Measurements from ENCODE around the gene CACNA1H.

The CACNA1H gene

GRCh38 chr16:1216296-1216619 lies 63.4 kb downstream of the CACNA1H start:
- no peak for TF ChIP-seq CTCF (IDR thresholded peaks at IDR 0.05; ENCODE audit: low read depth, low read length, missing control alignments)
- DNase-seq (ENCODE audit: low read depth): no peak
- H3K4me3 ChIP-seq (ENCODE audit: low read depth, low read length): no peak overlapping the region

GRCh38 chr16:1216681-1217400 lies 63.9 kb downstream of the CACNA1H start:
- TF ChIP-seq CTCF (IDR thresholded peaks at IDR 0.05; ENCODE audit: low read depth, low read length, missing control alignments): no peak
- DNase-seq (ENCODE audit: low read depth): no peak
- no peak overlapping the region for H3K4me3 ChIP-seq (ENCODE audit: low read depth, low read length)

GRCh38 chr16:1217526-1217925 lies 64.6 kb downstream of the CACNA1H start:
- no peak for DNase-seq (ENCODE audit: low read depth)

GRCh38 chr16:1218061-1218929 lies 65.4 kb downstream of the CACNA1H start:
- no peak for DNase-seq (ENCODE audit: low read depth)
- H3K4me3 ChIP-seq (ENCODE audit: low read depth, low read length): no peak overlapping the region
- TF ChIP-seq CTCF (IDR thresholded peaks at IDR 0.05; ENCODE audit: low read depth, low read length, missing control alignments): no peak

More at GRCh38 chr16:1217526-1217925, 64.6 kb downstream of the CACNA1H start:
- no peak overlapping the region for H3K4me3 ChIP-seq (ENCODE audit: low read depth, low read length)
- no peak for TF ChIP-seq CTCF (IDR thresholded peaks at IDR 0.05; ENCODE audit: low read depth, low read length, missing control alignments)

- no peak for DNase-seq (ENCODE audit: low read depth)
- TF ChIP-seq CTCF (IDR thresholded peaks at IDR 0.05; ENCODE audit: low read depth, low read length, missing control alignments): no peak
- H3K4me3 ChIP-seq (ENCODE audit: low read depth, low read length): no peak overlapping the region
Observed at GRCh38 chr16:1218930-1219611, 66.2 kb downstream of the CACNA1H start.

- H3K4me3 ChIP-seq (ENCODE audit: low read depth, low read length): no peak overlapping the region
- no peak for TF ChIP-seq CTCF (IDR thresholded peaks at IDR 0.05; ENCODE audit: low read depth, low read length, missing control alignments)
- DNase-seq (ENCODE audit: low read depth): no peak
Observed at GRCh38 chr16:1220098-1220728, 67.3 kb downstream of the CACNA1H start.

All from GM12864 (cell line).